SK-N-SH treated with all-trans-retinoic acid at 6 μM for 48 hours (cell line): ENCODE measurements around the gene CDH5.

Source experiments
- ATAC-seq: fragments of 200-7000 bp; cut with Tn5 transposase; 3 replicates; pipeline ENCODE4 v1.9.1; 2020; ENCODE audit warnings: mild to moderate bottlenecking, moderate library complexity
- ARNTL ChIP-seq: fragments of 450-650 bp; formaldehyde crosslinking; IDR thresholded peaks from 2 replicates; pipeline ENCODE4 v1.5.0; 2020; ENCODE audit warnings: low read depth, mild to moderate bottlenecking, moderate library complexity, borderline replicate concordance
- CSDC2 ChIP-seq: fragments of 250-450 bp; sonication (Bioruptor Pico); IDR thresholded peaks from 2 replicates; pipeline ENCODE4 v1.5.0; 2020; ENCODE audit warnings: mild to moderate bottlenecking, moderate library complexity
- ESRRG ChIP-seq: fragments of 250-450 bp; sonication (Bioruptor Pico); IDR thresholded peaks from 2 replicates; pipeline ENCODE4 v1.6.1; 2021; ENCODE audit warnings: mild to moderate bottlenecking
- GLIS3 ChIP-seq: fragments of 250-450 bp; sonication (Bioruptor Pico); IDR thresholded peaks from 2 replicates; pipeline ENCODE4 v1.5.0; 2020; ENCODE audit warnings: mild to moderate bottlenecking, moderate library complexity
- ISL1 ChIP-seq: fragments of 250-450 bp; sonication (Bioruptor Pico); IDR thresholded peaks from 2 replicates; pipeline ENCODE4 v2.1.2; 2022; ENCODE audit warnings: mild to moderate bottlenecking, moderate library complexity
- OSR1 ChIP-seq: fragments of 250-450 bp; sonication (Bioruptor Pico); IDR thresholded peaks from 2 replicates; pipeline ENCODE4 v1.8.0; 2022; ENCODE audit warnings: moderate library complexity, mild to moderate bottlenecking, inconsistent platforms
- RARB ChIP-seq: fragments of 250-450 bp; sonication (Bioruptor Pico); IDR thresholded peaks from 2 replicates; pipeline ENCODE4 v1.8.0; 2021; ENCODE audit warnings: mild to moderate bottlenecking, moderate library complexity
- SNAI2 ChIP-seq: fragments of 250-450 bp; sonication (Bioruptor Pico); IDR thresholded peaks from 2 replicates; pipeline ENCODE4 v1.5.0; 2020; ENCODE audit warnings: mild to moderate bottlenecking, moderate library complexity
- TCF4 ChIP-seq: fragments of 250-450 bp; sonication (Bioruptor Pico); IDR thresholded peaks from 2 replicates; pipeline ENCODE4 v1.8.0; 2021; ENCODE audit warnings: mild to moderate bottlenecking, moderate library complexity, borderline replicate concordance
- ZC3H10 ChIP-seq: fragments of 250-450 bp; sonication (Bioruptor Pico); IDR thresholded peaks from 2 replicates; pipeline ENCODE4 v1.5.1; 2021; ENCODE audit warnings: mild to moderate bottlenecking, moderate library complexity
- ZFP3 ChIP-seq: fragments of 250-450 bp; sonication (Bioruptor Pico); IDR thresholded peaks from 2 replicates; pipeline ENCODE4 v1.5.0; 2020; ENCODE audit warnings: mild to moderate bottlenecking, moderate library complexity
- ZFP30 ChIP-seq: fragments of 450-650 bp; formaldehyde crosslinking; IDR thresholded peaks from 2 replicates; pipeline ENCODE4 v1.5.0; 2022; ENCODE audit warnings: mild to moderate bottlenecking, moderate library complexity
- ZNF565 ChIP-seq: fragments of 450-650 bp; formaldehyde crosslinking; conservative IDR thresholded peaks from 2 replicates; pipeline ENCODE4 v1.5.0; 2020; ENCODE audit warnings: low read depth, mild to moderate bottlenecking, moderate library complexity
- ZNF8 ChIP-seq: fragments of 450-650 bp; formaldehyde crosslinking; IDR thresholded peaks from 2 replicates; pipeline ENCODE4 v1.5.0; 2020; ENCODE audit warnings: mild to moderate bottlenecking, moderate library complexity
- TF ChIP-seq, protein P1 (sequence below): fragments of 250-450 bp; sonication (Bioruptor Pico); IDR thresholded peaks from 2 replicates; pipeline ENCODE4 v1.5.1; 2021; ENCODE audit warnings: mild to moderate bottlenecking, moderate library complexity
- TF ChIP-seq, protein P2 (sequence below): fragments of 250-450 bp; sonication (Bioruptor Pico); IDR thresholded peaks from 2 replicates; pipeline ENCODE4 v1.5.0; 2020; ENCODE audit warnings: mild to moderate bottlenecking, moderate library complexity
- TF ChIP-seq, protein P3 (sequence below): fragments of 250-450 bp; sonication (Bioruptor Pico); IDR thresholded peaks from 2 replicates; pipeline ENCODE4 v1.5.1; 2020; ENCODE audit warnings: low read depth, mild to moderate bottlenecking, moderate library complexity

The CDH5 gene

DNA sequence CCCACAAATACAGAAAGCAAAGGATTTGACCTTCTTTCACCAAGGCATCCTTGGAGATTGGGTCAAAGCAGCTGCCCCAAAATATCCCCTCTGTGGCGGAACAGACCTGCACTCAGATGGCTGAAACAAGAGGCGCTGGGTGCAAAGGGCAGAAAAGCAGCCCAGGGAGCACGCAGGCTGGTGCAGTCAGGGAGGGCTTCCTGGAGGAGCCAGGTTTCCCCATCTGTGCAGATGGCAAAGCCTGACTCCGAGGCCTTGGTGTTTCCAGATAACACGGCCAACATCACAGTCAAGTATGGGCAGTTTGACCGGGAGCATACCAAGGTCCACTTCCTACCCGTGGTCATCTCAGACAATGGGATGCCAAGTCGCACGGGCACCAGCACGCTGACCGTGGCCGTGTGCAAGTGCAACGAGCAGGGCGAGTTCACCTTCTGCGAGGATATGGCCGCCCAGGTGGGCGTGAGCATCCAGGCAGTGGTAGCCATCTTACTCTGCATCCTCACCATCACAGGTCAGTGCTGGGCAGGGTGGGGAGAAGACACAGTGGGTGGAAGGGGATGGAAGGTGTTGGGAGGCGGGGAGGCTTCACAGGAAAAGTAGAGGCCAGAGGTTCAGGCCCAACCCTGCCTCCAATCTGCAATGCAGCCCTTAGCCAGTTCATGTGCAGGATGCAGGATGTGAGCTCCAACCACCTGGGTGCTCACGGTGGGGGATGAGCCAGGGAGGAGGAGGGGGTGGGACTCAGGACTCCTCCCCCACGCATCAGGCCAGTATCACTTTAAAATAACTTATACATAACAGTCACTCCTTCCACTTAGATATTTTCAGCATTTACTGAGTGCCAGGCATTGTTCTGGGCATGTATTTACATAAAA, 34.3 kb downstream of the CDH5 start (continued):
- TF ChIP-seq, protein P1, sequence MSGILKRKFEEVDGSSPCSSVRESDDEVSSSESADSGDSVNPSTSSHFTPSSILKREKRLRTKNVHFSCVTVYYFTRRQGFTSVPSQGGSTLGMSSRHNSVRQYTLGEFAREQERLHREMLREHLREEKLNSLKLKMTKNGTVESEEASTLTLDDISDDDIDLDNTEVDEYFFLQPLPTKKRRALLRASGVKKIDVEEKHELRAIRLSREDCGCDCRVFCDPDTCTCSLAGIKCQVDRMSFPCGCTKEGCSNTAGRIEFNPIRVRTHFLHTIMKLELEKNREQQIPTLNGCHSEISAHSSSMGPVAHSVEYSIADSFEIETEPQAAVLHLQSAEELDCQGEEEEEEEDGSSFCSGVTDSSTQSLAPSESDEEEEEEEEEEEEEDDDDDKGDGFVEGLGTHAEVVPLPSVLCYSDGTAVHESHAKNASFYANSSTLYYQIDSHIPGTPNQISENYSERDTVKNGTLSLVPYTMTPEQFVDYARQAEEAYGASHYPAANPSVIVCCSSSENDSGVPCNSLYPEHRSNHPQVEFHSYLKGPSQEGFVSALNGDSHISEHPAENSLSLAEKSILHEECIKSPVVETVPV (CRISPR knock-in tag), result no peak
- no peak for TF ChIP-seq ZFP3 (CRISPR knock-in tag)
- no peak for TF ChIP-seq ARNTL (CRISPR knock-in tag)

DNA sequence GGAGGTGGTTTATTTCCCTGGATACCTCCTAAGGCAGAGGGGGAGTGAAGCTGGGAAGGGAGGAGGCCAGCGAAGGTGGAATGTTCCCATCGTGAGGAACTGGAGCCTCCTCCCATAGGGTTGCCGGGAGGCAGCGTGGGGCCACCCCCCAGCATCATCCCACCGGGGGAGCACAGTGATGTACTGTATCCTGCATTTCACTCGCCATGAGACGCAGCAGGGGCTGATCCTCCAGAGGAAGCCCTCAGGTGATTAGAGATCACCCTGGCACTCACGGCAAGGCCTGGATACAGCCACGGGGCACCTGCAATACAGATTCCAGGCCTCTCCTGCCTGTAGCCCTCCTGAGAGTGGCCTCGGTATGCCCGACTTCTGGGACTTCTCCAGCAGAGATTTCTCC, 35.1 kb downstream of the CDH5 start:
- ATAC-seq, result no peak
- TF ChIP-seq ISL1 (CRISPR knock-in tag), result no peak
- TF ChIP-seq SNAI2 (CRISPR knock-in tag), result no peak
- no peak for TF ChIP-seq ZNF8 (CRISPR knock-in tag)

DNA sequence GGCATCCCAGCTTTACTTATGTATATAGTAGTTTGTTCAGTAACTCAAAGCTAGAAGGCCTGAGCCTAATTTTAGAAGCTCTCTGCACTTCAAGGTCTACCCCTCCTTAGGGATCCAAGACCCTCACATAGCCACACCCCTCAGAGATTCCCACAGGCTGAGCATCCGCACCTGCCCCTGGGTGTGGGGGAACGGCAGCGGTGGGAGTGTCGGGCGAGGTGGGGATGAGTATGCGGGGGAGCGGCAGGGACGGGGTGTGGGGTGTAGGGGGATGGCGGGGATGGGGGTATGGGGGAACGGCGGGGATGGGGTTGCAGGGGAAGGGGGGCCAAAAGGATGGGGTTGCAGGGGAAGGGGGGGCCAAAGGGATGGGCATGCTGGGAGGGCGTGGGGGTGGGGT, 35.7 kb downstream of the CDH5 start:
- TF ChIP-seq ZFP3 (CRISPR knock-in tag), result no peak
- no peak for TF ChIP-seq CSDC2 (CRISPR knock-in tag)
- TF ChIP-seq ZC3H10 (CRISPR knock-in tag), result no peak
- TF ChIP-seq TCF4, result no peak
- TF ChIP-seq, all 23 proteins: peak for 0
- no peak for ATAC-seq

DNA sequence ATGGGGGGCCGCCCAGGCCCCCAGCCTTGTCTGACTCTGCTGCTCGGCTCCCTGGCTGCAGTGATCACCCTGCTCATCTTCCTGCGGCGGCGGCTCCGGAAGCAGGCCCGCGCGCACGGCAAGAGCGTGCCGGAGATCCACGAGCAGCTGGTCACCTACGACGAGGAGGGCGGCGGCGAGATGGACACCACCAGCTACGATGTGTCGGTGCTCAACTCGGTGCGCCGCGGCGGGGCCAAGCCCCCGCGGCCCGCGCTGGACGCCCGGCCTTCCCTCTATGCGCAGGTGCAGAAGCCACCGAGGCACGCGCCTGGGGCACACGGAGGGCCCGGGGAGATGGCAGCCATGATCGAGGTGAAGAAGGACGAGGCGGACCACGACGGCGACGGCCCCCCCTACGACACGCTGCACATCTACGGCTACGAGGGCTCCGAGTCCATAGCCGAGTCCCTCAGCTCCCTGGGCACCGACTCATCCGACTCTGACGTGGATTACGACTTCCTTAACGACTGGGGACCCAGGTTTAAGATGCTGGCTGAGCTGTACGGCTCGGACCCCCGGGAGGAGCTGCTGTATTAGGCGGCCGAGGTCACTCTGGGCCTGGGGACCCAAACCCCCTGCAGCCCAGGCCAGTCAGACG, 36.2 kb downstream of the CDH5 start:
- TF ChIP-seq, protein P2, sequence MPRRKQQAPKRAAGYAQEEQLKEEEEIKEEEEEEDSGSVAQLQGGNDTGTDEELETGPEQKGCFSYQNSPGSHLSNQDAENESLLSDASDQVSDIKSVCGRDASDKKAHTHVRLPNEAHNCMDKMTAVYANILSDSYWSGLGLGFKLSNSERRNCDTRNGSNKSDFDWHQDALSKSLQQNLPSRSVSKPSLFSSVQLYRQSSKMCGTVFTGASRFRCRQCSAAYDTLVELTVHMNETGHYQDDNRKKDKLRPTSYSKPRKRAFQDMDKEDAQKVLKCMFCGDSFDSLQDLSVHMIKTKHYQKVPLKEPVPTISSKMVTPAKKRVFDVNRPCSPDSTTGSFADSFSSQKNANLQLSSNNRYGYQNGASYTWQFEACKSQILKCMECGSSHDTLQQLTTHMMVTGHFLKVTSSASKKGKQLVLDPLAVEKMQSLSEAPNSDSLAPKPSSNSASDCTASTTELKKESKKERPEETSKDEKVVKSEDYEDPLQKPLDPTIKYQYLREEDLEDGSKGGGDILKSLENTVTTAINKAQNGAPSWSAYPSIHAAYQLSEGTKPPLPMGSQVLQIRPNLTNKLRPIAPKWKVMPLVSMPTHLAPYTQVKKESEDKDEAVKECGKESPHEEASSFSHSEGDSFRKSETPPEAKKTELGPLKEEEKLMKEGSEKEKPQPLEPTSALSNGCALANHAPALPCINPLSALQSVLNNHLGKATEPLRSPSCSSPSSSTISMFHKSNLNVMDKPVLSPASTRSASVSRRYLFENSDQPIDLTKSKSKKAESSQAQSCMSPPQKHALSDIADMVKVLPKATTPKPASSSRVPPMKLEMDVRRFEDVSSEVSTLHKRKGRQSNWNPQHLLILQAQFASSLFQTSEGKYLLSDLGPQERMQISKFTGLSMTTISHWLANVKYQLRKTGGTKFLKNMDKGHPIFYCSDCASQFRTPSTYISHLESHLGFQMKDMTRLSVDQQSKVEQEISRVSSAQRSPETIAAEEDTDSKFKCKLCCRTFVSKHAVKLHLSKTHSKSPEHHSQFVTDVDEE, result no peak
- TF ChIP-seq, protein P3, sequence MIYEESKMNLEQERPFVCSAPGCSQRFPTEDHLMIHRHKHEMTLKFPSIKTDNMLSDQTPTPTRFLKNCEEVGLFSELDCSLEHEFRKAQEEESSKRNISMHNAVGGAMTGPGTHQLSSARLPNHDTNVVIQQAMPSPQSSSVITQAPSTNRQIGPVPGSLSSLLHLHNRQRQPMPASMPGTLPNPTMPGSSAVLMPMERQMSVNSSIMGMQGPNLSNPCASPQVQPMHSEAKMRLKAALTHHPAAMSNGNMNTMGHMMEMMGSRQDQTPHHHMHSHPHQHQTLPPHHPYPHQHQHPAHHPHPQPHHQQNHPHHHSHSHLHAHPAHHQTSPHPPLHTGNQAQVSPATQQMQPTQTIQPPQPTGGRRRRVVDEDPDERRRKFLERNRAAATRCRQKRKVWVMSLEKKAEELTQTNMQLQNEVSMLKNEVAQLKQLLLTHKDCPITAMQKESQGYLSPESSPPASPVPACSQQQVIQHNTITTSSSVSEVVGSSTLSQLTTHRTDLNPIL (CRISPR knock-in tag), result no peak
- TF ChIP-seq ZNF565 (CRISPR knock-in tag) (no peak), GLIS3 (CRISPR knock-in tag) (no peak), TCF4 (no peak), ESRRG (CRISPR knock-in tag) (no peak), RARB (CRISPR knock-in tag) (no peak), ZNF8 (CRISPR knock-in tag) (no peak)

DNA sequence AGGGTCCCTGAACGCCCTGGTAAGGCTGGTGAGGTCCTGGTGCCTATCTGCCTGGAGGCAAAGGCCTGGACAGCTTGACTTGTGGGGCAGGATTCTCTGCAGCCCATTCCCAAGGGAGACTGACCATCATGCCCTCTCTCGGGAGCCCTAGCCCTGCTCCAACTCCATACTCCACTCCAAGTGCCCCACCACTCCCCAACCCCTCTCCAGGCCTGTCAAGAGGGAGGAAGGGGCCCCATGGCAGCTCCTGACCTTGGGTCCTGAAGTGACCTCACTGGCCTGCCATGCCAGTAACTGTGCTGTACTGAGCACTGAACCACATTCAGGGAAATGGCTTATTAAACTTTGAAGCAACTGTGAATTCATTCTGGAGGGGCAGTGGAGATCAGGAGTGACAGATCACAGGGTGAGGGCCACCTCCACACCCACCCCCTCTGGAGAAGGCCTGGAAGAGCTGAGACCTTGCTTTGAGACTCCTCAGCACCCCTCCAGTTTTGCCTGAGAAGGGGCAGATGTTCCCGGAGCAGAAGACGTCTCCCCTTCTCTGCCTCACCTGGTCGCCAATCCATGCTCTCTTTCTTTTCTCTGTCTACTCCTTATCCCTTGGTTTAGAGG, 37.1 kb downstream of the CDH5 start:
- no peak for TF ChIP-seq ZNF565 (CRISPR knock-in tag)
- no peak for TF ChIP-seq ISL1 (CRISPR knock-in tag)
- TF ChIP-seq ZFP30, result no peak
- TF ChIP-seq GLIS3 (CRISPR knock-in tag), result no peak
- TF ChIP-seq TCF4, result no peak
- TF ChIP-seq ZNF8 (CRISPR knock-in tag), result no peak
- TF ChIP-seq, protein P3 (CRISPR knock-in tag), result no peak
- TF ChIP-seq, protein P1 (CRISPR knock-in tag), result no peak
- TF ChIP-seq OSR1 (CRISPR knock-in tag), result no peak
- TF ChIP-seq CSDC2 (CRISPR knock-in tag), result no peak
- TF ChIP-seq ESRRG (CRISPR knock-in tag), result no peak
- ATAC-seq, result no peak

More for the DNA sequence above, 36.2 kb downstream of the CDH5 start:
- ATAC-seq, result no peak
